CD8-positive, alpha-beta memory T cell (primary cell): ENCODE data around the gene PLXNC1. TPM values are rescaled to one million over a fixed set of nuclear protein-coding genes. Genes with fewer than 3 reads are reported as not detected.
A peak's percentile ranks its signal among the peaks of the same experiment; 100 is the strongest.

Experiments
- CTCF ChIA-PET: fragments of 350-600 bp; sonication (Branson Sonifier 250); formaldehyde crosslinking; loops from one replicate; lab custom pipeline; 2021; ENCODE audit warnings: antibody characterized with exemption; lab: Charles Lee
- POLR2A ChIA-PET: fragments of 350-600 bp; sonication (Branson Sonifier 250); formaldehyde crosslinking; loops from one replicate; lab custom pipeline; 2021; ENCODE audit warnings: antibody characterized with exemption; lab: Charles Lee
- DNase-seq, 5 donors: peaks; one replicate each; pipeline versions ENCODE4 v3.0.0 to v3.0.0-alpha.2; 2020 to 2022; ENCODE audit warnings: mixed read lengths in 1 of 5
- H3K27ac ChIP-seq: one replicate; pipeline ENCODE4 v1.7.0; 2013; ENCODE audit warnings: low read depth, mild to moderate bottlenecking, low read length, moderate library complexity
- H3K27me3 ChIP-seq: 2 replicates; pipeline ENCODE4 v1.7.0; 2013; ENCODE audit warnings: low read length, mild to moderate bottlenecking; ENCODE audit not compliant: insufficient read depth, poor library complexity, severe bottlenecking
- H3K36me3 ChIP-seq: 2 replicates; pipeline ENCODE4 v1.7.0; 2013; ENCODE audit warnings: mild to moderate bottlenecking, low read length, moderate library complexity; ENCODE audit not compliant: insufficient read depth
- H3K4me1 ChIP-seq: 2 replicates; pipeline ENCODE4 v1.7.0; 2013; ENCODE audit warnings: mild to moderate bottlenecking, low read length, moderate library complexity; ENCODE audit not compliant: insufficient read depth
- H3K4me3 ChIP-seq: 2 replicates; pipeline ENCODE4 v1.7.0; 2013; ENCODE audit warnings: mild to moderate bottlenecking, low read length
- H3K9me3 ChIP-seq: 2 replicates; pipeline ENCODE4 v1.7.0; 2013; ENCODE audit warnings: mild to moderate bottlenecking, low read length
- H3K27ac Mint-ChIP-seq, 8 donors: one replicate each; pipeline ENCODE4 v1.8.0; 2020 to 2021; ENCODE audit warnings: mixed read lengths in 8 of 8, mild to moderate bottlenecking in 6 of 8, inconsistent platforms in 3 of 8, moderate library complexity in 3 of 8
- H3K27me3 Mint-ChIP-seq, 2 donors: one replicate each; pipeline ENCODE4 v1.8.0; 2020 to 2021; ENCODE audit warnings: mixed read lengths in 2 of 2, mild to moderate bottlenecking in 1 of 2, moderate library complexity in 1 of 2
- H3K36me3 Mint-ChIP-seq, 3 donors: one replicate each; pipeline ENCODE4 v1.8.0; 2020 to 2021; ENCODE audit warnings: mixed read lengths in 3 of 3, inconsistent platforms in 1 of 3, mild to moderate bottlenecking in 1 of 3
- H3K4me1 Mint-ChIP-seq, 3 donors: one replicate each; pipeline ENCODE4 v1.8.0; 2020 to 2021; ENCODE audit warnings: mixed read lengths in 3 of 3, inconsistent platforms in 1 of 3, mild to moderate bottlenecking in 1 of 3
- H3K4me3 Mint-ChIP-seq, 7 donors: one replicate each; pipeline ENCODE4 v1.8.0; 2020 to 2021; ENCODE audit warnings: mixed read lengths in 7 of 7, mild to moderate bottlenecking in 6 of 7, moderate library complexity in 4 of 7, inconsistent platforms in 2 of 7
- H3K9me3 Mint-ChIP-seq, 5 donors: one replicate each; pipeline ENCODE4 v1.8.0; 2020 to 2022; ENCODE audit warnings: mixed read lengths in 5 of 5, mild to moderate bottlenecking in 3 of 5, moderate library complexity in 2 of 5, inconsistent platforms in 1 of 5
- polyA plus RNA-seq: library from polyadenylated mRNA; unstranded; fragments of 300-500 nt; fragmentation: Illumina TruSeq; gene quantifications from one replicate; pipeline ENCODE4 v1.2.3, GENCODE V29; 2021
- total RNA-seq, 2 experiments: library from RNA; stranded (reverse); gene quantifications; one replicate each; pipeline ENCODE4 v1.2.3, GENCODE V29; 2021

Gene PLXNC1
- total and polyA plus RNA-seq, 3 experiments from 2014 or later = 5.0 to 8.1 (median 5.6) TPM

GRCh38 chr12:94320109-94320508 lies 171.7 kb downstream of the PLXNC1 start:
- Mint-ChIP-seq H3K4me3 (no peak overlapping the region), H3K36me3 (peaks cover 27 to 74% (median 56%) of the 10 kb centered on the region in 3 donors), H3K27ac (no peak overlapping the region), H3K4me1 (no peaks in the 10 kb centered on the region), H3K9me3 (peaks cover 32 to 52% (median 48%) of the 10 kb centered on the region in 5 donors), H3K27me3 (no peaks in the 10 kb centered on the region)
- DNase-seq = no peak
- Histone ChIP-seq H3K36me3 (no peaks in the 10 kb centered on the region), H3K4me1 (no peaks in the 10 kb centered on the region), H3K27ac (no peak overlapping the region), H3K4me3 (no peak overlapping the region), H3K9me3 (peaks cover 14% of the 10 kb centered on the region), H3K27me3 (no peaks in the 10 kb centered on the region)
- POLR2A ChIA-PET = no interaction called here
- CTCF ChIA-PET = no interaction called here

GRCh38 chr12:94322346-94322745 lies 174.0 kb downstream of the PLXNC1 start:
- Mint-ChIP-seq H3K36me3 (peaks cover 27 to 76% (median 66%) of the 10 kb centered on the region in 3 donors), H3K4me1 (no peaks in the 10 kb centered on the region), H3K9me3 (peaks cover 29 to 45% (median 41%) of the 10 kb centered on the region in 5 donors), H3K27ac (no peak overlapping the region), H3K4me3 (no peak overlapping the region), H3K27me3 (no peaks in the 10 kb centered on the region)
- Histone ChIP-seq H3K9me3 (peaks cover 14% of the 10 kb centered on the region), H3K27me3 (no peaks in the 10 kb centered on the region), H3K4me3 (no peak overlapping the region), H3K36me3 (no peaks in the 10 kb centered on the region), H3K4me1 (no peaks in the 10 kb centered on the region), H3K27ac (no peak overlapping the region)
- CTCF ChIA-PET = interaction anchor here (0.7 kb wide), 1 partner anchor 8 kb away, joined by 3 read pairs; no protein-coding TSS in a partner anchor
- POLR2A ChIA-PET = no interaction called here
- no peak for DNase-seq

- DNase-seq = no peak
- H3K4me1 ChIP-seq = no peaks in the 10 kb centered on the region
- peaks cover 25 to 60% (median 54%) of the 10 kb centered on the region in 3 donors for H3K36me3 Mint-ChIP-seq
- no peak overlapping the region for H3K4me3 ChIP-seq
- peaks cover 4 to 9% (median 4%) of the 10 kb centered on the region in 5 donors for H3K9me3 Mint-ChIP-seq
- ChIA-PET CTCF (interaction anchor here (0.6 kb wide), 1 partner anchor 614 kb away, joined by 3 read pairs; no protein-coding TSS in a partner anchor), POLR2A (no interaction called here)
- H3K27me3 Mint-ChIP-seq = no peaks in the 10 kb centered on the region
- no peak overlapping the region for H3K27ac ChIP-seq
- no peak overlapping the region for H3K27ac Mint-ChIP-seq
- H3K4me3 Mint-ChIP-seq = no peak overlapping the region
- no peaks in the 10 kb centered on the region for H3K27me3 ChIP-seq
- H3K9me3 ChIP-seq = no peaks in the 10 kb centered on the region
- H3K4me1 Mint-ChIP-seq = no peaks in the 10 kb centered on the region
- no peaks in the 10 kb centered on the region for H3K36me3 ChIP-seq
These were observed 177.9 kb downstream of the PLXNC1 start for GRCh38 chr12:94326234-94326633.

GRCh38 chr12:94326727-94327126 lies 178.3 kb downstream of the PLXNC1 start:
- H3K27ac Mint-ChIP-seq = no peak overlapping the region
- ChIA-PET POLR2A (no interaction called here), CTCF (no interaction called here)
- no peak overlapping the region for H3K27ac ChIP-seq
- no peak overlapping the region for H3K4me3 Mint-ChIP-seq
- no peak overlapping the region for H3K4me3 ChIP-seq
- peaks cover 24 to 58% (median 52%) of the 10 kb centered on the region in 3 donors for H3K36me3 Mint-ChIP-seq
- peaks cover 0 to 4% (median 0%) of the 10 kb centered on the region in 5 donors for H3K9me3 Mint-ChIP-seq
- no peak for DNase-seq
- H3K4me1 ChIP-seq = no peaks in the 10 kb centered on the region
- H3K4me1 Mint-ChIP-seq = no peaks in the 10 kb centered on the region
- no peaks in the 10 kb centered on the region for H3K36me3 ChIP-seq
- H3K9me3 ChIP-seq = no peaks in the 10 kb centered on the region
- no peaks in the 10 kb centered on the region for H3K27me3 ChIP-seq
- H3K27me3 Mint-ChIP-seq = no peaks in the 10 kb centered on the region

GRCh38 chr12:94327809-94328208 lies 179.4 kb downstream of the PLXNC1 start:
- CTCF ChIA-PET = no interaction called here
- H3K4me1 ChIP-seq = no peaks in the 10 kb centered on the region
- no peak overlapping the region for H3K4me3 Mint-ChIP-seq

GRCh38 chr12:94329366-94329765 lies 181.0 kb downstream of the PLXNC1 start:
- no peaks in the 10 kb centered on the region for H3K27me3 ChIP-seq
- Mint-ChIP-seq H3K27me3 (no peaks in the 10 kb centered on the region), H3K4me3 (no peak overlapping the region), H3K27ac (no peak overlapping the region), H3K9me3 (no peaks in the 10 kb centered on the region), H3K36me3 (peaks cover 23 to 45% (median 40%) of the 10 kb centered on the region in 3 donors), H3K4me1 (no peaks in the 10 kb centered on the region)
- CTCF ChIA-PET = no interaction called here
- POLR2A ChIA-PET = no interaction called here
- H3K4me1 ChIP-seq = no peaks in the 10 kb centered on the region
- H3K36me3 ChIP-seq = no peaks in the 10 kb centered on the region
- no peak overlapping the region for H3K27ac ChIP-seq
- H3K4me3 ChIP-seq = no peak overlapping the region
- no peak for DNase-seq
- H3K9me3 ChIP-seq = no peaks in the 10 kb centered on the region

More at GRCh38 chr12:94327809-94328208, 179.4 kb downstream of the PLXNC1 start:
- Histone ChIP-seq H3K9me3 (no peaks in the 10 kb centered on the region), H3K27ac (no peak overlapping the region), H3K27me3 (no peaks in the 10 kb centered on the region), H3K36me3 (no peaks in the 10 kb centered on the region), H3K4me3 (no peak overlapping the region)
- H3K36me3 Mint-ChIP-seq = peaks cover 24 to 53% (median 50%) of the 10 kb centered on the region in 3 donors
- H3K9me3 Mint-ChIP-seq = peaks cover 0 to 3% (median 0%) of the 10 kb centered on the region in 5 donors
- H3K27ac Mint-ChIP-seq = peak overlapping the region in 1 of 8 donors; percentile 14
- no peaks in the 10 kb centered on the region for H3K4me1 Mint-ChIP-seq
- no peak for DNase-seq
- POLR2A ChIA-PET = no interaction called here
- H3K27me3 Mint-ChIP-seq = no peaks in the 10 kb centered on the region

GRCh38 chr12:94333396-94333795 lies 185.0 kb downstream of the PLXNC1 start:
- CTCF ChIA-PET = no interaction called here
- H3K9me3 Mint-ChIP-seq = no peaks in the 10 kb centered on the region
- H3K27me3 ChIP-seq = no peaks in the 10 kb centered on the region
- H3K4me3 ChIP-seq = no peak overlapping the region
- POLR2A ChIA-PET = no interaction called here
- peaks cover 16 to 23% (median 19%) of the 10 kb centered on the region in 3 donors for H3K36me3 Mint-ChIP-seq
- no peak overlapping the region for H3K27ac Mint-ChIP-seq
- DNase-seq = no peak
- H3K4me1 Mint-ChIP-seq = no peaks in the 10 kb centered on the region
- no peaks in the 10 kb centered on the region for H3K4me1 ChIP-seq
- H3K27ac ChIP-seq = no peak overlapping the region
- no peaks in the 10 kb centered on the region for H3K9me3 ChIP-seq
- H3K27me3 Mint-ChIP-seq = no peaks in the 10 kb centered on the region
- H3K36me3 ChIP-seq = no peaks in the 10 kb centered on the region
- H3K4me3 Mint-ChIP-seq = no peak overlapping the region

- no peaks in the 10 kb centered on the region for H3K27me3 ChIP-seq
- Mint-ChIP-seq H3K27me3 (no peaks in the 10 kb centered on the region), H3K36me3 (peaks cover 6 to 13% (median 12%) of the 10 kb centered on the region in 3 donors), H3K4me1 (no peaks in the 10 kb centered on the region), H3K4me3 (no peak overlapping the region), H3K27ac (no peak overlapping the region), H3K9me3 (no peaks in the 10 kb centered on the region)
- no peak overlapping the region for H3K27ac ChIP-seq
- CTCF ChIA-PET = no interaction called here
- no peak overlapping the region for H3K4me3 ChIP-seq
- DNase-seq = no peak
- POLR2A ChIA-PET = no interaction called here
- H3K4me1 ChIP-seq = no peaks in the 10 kb centered on the region
- no peaks in the 10 kb centered on the region for H3K36me3 ChIP-seq
- no peaks in the 10 kb centered on the region for H3K9me3 ChIP-seq
These were observed 188.0 kb downstream of the PLXNC1 start for GRCh38 chr12:94336211-94336925.
